ENCODE data around the gene C2orf81.

Gene C2orf81

DNA sequence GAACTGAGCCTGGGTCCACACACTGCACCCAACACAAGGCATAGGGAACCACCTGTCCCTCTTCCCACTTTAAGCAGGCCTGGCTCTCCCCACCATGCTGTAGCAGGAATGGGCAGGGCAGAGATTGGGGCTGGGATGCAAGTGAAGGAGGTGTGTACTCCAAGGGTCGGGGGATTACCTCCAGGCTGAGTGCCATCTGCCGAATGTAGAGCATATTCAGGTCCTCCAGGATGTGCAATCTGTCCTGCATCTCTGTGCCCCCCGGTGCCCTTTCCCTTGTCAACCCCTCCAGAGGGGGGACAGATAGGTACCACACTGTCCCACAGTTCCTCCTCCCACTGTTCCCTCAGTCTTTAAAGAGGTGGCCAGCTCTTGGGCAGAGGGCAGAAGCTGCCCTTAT is 18.0 kb upstream of the C2orf81 start:
- Histone ChIP-seq H3K27ac (no peak overlapping the region), H3K36me3 (ENCODE audit: insufficient read depth, low read length) (no peaks in the 10 kb centered on the region), H3K4me3 (peak overlapping the region; percentile 79), H3K9ac (ENCODE audit: insufficient read length) (peak overlapping the region; percentile 80), H3K9me3 (ENCODE audit: low read depth, low read length) (no peaks in the 10 kb centered on the region)
- TF ChIP-seq FOXP2 (optimal IDR thresholded peaks at IDR 0.05; ENCODE audit: control extremely low read depth, extremely low read length, insufficient read depth): no peak
- TF ChIP-seq POLR2AphosphoS5 (IDR thresholded peaks at IDR 0.05; ENCODE audit: borderline replicate concordance, low read depth, low read length): no peak
- TF ChIP-seq EZH2 (IDR thresholded peaks at IDR 0.05): no peak
- DNase-seq (ENCODE audit: low read depth, low spot score): no peak

DNA sequence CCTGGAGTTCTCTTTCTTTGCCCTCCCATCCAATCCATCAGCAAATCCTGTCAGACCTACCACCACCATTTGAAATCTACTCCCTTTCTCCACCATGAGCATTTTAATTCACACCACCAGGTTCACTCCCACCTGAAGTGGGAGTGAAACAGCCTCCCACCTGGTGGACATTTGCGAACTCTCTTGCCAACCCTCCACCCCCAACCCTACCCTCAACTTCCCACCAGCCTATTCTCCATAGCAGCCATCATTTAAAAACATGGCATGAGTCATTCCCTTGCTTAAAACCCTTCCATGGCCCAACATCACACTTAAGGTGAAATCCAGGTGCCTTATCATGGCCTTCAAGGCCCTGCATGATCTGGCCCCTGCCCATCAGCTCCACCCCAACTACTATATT is 16.8 kb upstream of the C2orf81 start:
- H3K4me3 ChIP-seq: no peak overlapping the region
- no peaks in the 10 kb centered on the region for H3K9me3 ChIP-seq (ENCODE audit: low read depth, low read length)
- H3K9ac ChIP-seq (ENCODE audit: insufficient read length): no peak overlapping the region

DNA sequence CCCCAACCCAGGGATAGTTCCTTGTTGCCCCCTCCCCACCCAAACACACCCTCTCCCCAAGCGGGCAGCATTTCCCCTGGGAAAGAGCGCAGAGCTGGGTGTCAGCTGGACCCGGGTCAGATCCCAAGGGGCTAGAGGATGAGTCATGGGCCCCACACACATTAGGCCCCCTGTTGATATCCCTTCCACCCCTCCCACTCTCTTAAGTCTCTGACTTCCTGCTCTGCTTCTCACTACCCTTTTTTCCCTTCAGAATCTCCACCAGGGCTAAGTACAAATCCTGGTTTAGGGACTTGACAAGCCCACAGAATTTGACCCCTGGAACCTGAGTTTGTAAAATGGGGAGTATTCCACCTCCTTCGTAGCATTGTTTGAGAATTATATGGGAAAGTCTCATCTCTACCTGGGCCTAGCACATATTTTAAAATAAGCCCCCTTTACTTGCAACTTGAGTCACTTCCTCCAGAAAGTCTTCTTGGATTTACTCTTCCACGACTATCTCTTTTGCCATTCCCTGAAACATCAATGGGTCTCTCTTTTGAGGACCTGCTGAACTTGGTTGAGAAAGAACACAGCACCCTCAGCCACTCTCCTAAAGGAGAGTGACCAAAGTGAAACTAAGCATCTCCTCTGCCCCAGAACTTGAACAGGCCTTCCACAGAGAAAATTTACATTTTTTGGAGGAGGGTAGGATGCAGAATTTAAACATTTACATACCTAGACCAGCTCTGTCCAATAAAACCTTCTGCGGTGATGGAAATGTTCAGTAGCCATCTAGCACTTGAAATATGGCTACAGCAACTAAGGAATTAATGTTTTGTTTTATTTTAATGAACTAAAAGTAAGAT is 15.7 kb upstream of the C2orf81 start:
- no peak overlapping the region for H3K27ac ChIP-seq
- no peak for DNase-seq (ENCODE audit: low read depth, low spot score)
- H3K9ac ChIP-seq (ENCODE audit: insufficient read length): no peak overlapping the region
- no peak overlapping the region for H3K4me3 ChIP-seq
- TF ChIP-seq POLR2AphosphoS5 (IDR thresholded peaks at IDR 0.05; ENCODE audit: borderline replicate concordance, low read depth, low read length) (no peak), EZH2 (IDR thresholded peaks at IDR 0.05) (no peak), FOXP2 (optimal IDR thresholded peaks at IDR 0.05; ENCODE audit: control extremely low read depth, extremely low read length, insufficient read depth) (no peak)
- H3K9me3 ChIP-seq (ENCODE audit: low read depth, low read length): no peaks in the 10 kb centered on the region
- no peaks in the 10 kb centered on the region for H3K36me3 ChIP-seq (ENCODE audit: insufficient read depth, low read length)

More for the DNA sequence above, 16.8 kb upstream of the C2orf81 start:
- TF ChIP-seq EZH2 (IDR thresholded peaks at IDR 0.05) (no peak), POLR2AphosphoS5 (IDR thresholded peaks at IDR 0.05; ENCODE audit: borderline replicate concordance, low read depth, low read length) (no peak)
- no peak for DNase-seq (ENCODE audit: low read depth, low spot score)
- Histone ChIP-seq H3K36me3 (ENCODE audit: insufficient read depth, low read length) (no peaks in the 10 kb centered on the region), H3K27ac (no peak overlapping the region)

DNA sequence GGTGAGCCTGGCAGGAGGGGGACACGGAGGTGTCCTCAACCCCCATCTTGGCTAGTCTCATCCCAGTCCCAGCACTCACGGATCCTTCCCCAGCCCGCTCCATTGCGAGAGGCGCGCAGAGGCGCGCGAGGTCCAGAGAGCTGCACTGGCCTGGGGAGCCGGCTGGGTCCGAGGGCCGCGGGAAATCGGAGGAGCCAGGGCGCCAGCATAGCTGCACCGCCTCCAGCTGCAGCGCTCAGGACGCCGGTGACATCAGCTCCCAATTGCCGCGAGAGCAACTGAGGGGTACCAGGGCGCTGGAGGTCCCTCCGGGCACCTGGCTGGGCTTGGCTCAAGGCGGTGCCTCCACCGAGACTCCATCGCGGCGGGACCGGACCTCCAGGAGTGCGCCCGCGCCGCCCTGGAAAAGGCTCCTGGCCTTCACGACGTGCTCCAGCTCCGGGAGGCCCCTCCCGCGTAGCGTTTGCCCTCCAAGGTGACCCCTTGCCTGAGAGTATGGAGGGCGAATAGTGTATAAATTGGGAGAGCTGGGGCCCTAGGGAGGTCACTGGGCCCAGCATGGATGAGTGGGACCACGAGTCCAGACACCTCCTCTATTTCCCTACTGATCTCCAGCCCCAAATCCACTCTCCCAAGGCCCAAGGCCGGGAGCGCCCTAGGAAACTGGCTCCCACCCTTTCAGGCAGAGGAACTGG is 14.8 kb upstream of the C2orf81 start:
- no peak for TF ChIP-seq FOXP2 (optimal IDR thresholded peaks at IDR 0.05; ENCODE audit: control extremely low read depth, extremely low read length, insufficient read depth)
- no peaks in the 10 kb centered on the region for H3K36me3 ChIP-seq (ENCODE audit: insufficient read depth, low read length)
- H3K4me3 ChIP-seq: no peak overlapping the region
- H3K9ac ChIP-seq (ENCODE audit: insufficient read length): no peak overlapping the region
- no peak overlapping the region for H3K27ac ChIP-seq
- no peaks in the 10 kb centered on the region for H3K9me3 ChIP-seq (ENCODE audit: low read depth, low read length)
- DNase-seq (ENCODE audit: low read depth, low spot score): no peak

DNA sequence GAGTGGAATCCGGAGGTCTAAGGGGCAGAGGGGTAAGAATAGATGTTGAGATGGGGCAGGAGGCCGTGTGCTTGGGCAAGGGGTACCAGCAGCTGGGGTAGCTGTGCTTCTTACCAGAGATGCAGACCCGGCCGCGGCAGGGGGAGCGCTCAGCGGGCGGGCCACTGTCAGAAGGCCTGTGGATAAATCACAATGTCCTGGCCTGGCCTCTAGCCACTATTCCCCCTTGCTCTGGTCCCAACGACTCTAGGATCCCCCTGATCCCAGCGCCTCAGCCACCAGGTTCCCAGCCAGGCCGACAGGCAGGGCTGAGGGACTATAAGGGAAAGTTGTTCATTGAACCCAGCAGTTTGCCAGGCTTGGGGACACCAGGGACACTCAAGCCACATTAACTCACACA is 9.1 kb upstream of the C2orf81 start:
- Histone ChIP-seq H3K9me3 (ENCODE audit: low read depth, low read length) (no peaks in the 10 kb centered on the region), H3K36me3 (ENCODE audit: insufficient read depth, low read length) (peaks cover 4% of the 10 kb centered on the region; the same call in 1 of the 2 replicates), H3K9ac (ENCODE audit: insufficient read length) (no peak overlapping the region), H3K27ac (no peak overlapping the region), H3K4me3 (no peak overlapping the region)
- TF ChIP-seq EZH2 (IDR thresholded peaks at IDR 0.05) (no peak), FOXP2 (optimal IDR thresholded peaks at IDR 0.05; ENCODE audit: control extremely low read depth, extremely low read length, insufficient read depth) (no peak), POLR2AphosphoS5 (IDR thresholded peaks at IDR 0.05; ENCODE audit: borderline replicate concordance, low read depth, low read length) (no peak)
- no peak for DNase-seq (ENCODE audit: low read depth, low spot score)

DNA sequence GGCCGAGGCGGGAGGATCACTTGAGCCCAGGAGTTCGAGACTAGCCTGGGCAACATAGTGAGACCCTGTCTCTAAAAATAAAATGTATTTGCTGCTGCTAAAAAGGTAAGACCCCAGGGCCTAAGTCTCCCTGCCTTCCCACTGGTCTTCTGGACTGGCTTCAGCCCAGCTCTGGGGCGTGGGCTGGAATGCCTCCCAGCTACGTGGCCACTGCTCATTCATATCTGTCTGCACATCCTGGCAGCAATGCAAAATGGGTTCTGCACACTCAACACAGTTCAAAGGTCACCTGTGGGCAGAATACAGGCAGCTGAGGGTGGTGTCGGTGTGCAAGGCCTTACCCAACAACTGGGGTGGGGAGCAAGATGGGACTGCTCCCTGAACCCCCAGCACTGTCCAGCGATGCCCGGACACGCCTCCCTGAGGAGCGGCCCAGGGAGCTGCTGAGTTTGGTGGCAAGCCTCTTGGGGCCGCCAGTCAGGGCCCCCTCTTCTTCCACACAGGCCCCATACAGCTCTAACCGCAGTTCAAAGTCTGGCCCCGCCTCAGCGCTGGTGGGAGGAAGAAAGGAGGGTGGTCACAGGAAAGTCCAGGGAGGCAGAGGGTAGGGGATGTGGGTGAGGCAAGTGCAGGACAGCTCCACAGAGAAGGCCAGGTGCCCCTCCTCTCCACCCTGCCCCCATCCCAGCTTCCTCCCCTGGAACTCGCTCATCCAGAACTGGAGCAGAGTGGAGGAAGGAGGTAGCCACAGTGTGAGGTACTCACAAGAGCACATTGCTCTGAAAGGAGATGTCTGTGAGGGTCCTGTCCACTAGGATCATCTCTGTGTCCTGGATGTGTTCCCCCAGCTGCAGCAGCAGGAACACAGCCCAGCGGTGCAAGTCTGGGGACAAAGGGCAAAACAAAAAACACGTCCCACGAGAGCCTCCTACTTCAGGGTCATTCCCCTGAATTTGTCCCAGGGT is 8.3 kb upstream of the C2orf81 start:
- no peak for DNase-seq (ENCODE audit: low read depth, low spot score)
- Histone ChIP-seq H3K9ac (ENCODE audit: insufficient read length) (no peak overlapping the region), H3K4me3 (no peak overlapping the region), H3K9me3 (ENCODE audit: low read depth, low read length) (no peaks in the 10 kb centered on the region), H3K27ac (no peak overlapping the region), H3K36me3 (ENCODE audit: insufficient read depth, low read length) (peaks cover 4% of the 10 kb centered on the region; the same call in 1 of the 2 replicates)
- TF ChIP-seq EZH2 (IDR thresholded peaks at IDR 0.05) (no peak), POLR2AphosphoS5 (IDR thresholded peaks at IDR 0.05; ENCODE audit: borderline replicate concordance, low read depth, low read length) (no peak), FOXP2 (optimal IDR thresholded peaks at IDR 0.05; ENCODE audit: control extremely low read depth, extremely low read length, insufficient read depth) (no peak)

DNA sequence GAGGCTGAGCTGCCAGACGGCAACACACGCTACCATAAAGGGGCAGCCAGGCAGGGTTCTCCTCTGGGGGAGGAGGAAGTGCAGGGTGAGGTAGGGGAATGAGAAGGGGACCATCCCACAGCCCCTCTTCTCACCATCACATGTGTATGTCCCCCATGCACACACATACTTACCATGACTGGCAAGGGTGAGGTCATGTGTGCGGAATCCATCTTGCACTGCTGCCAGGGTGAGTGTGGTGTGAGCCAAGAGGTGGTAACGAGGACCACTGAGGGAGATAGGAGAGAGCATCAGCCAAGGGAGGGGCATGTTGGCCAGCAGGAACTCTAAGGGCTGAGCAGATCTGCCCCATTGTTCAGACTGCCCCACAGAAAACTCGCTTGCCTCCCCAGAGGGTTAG is 7.3 kb upstream of the C2orf81 start:
- TF ChIP-seq POLR2AphosphoS5 (IDR thresholded peaks at IDR 0.05; ENCODE audit: borderline replicate concordance, low read depth, low read length) (no peak), EZH2 (IDR thresholded peaks at IDR 0.05) (no peak), FOXP2 (optimal IDR thresholded peaks at IDR 0.05; ENCODE audit: control extremely low read depth, extremely low read length, insufficient read depth) (no peak)
- H3K9ac ChIP-seq (ENCODE audit: insufficient read length): no peak overlapping the region
- H3K4me3 ChIP-seq: no peak overlapping the region
- no peak for DNase-seq (ENCODE audit: low read depth, low spot score)
- no peak overlapping the region for H3K27ac ChIP-seq
- H3K9me3 ChIP-seq (ENCODE audit: low read depth, low read length): no peaks in the 10 kb centered on the region
- peaks cover 4% of the 10 kb centered on the region; the same call in 1 of the 2 replicates for H3K36me3 ChIP-seq (ENCODE audit: insufficient read depth, low read length)

DNA sequence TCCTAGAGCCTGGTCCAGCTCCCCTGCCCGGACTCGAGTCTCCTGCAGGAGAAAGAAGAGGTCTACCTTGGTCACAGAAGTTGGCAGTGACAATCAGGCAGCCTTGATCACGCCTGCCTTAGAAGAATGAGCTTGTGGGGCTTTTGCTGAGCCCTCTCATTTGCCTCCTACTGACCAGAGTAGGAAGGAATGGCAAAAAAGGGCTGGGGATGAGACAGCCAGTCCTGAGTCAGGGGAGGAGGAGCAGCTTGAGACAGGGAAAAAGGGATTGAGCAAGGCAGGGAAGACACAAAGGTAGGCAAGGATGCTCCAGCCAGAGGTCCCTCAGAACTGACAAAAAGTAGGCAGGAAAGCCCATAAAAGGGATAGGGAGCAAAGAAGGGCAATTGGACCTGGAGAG is 6.1 kb upstream of the C2orf81 start:
- H3K27ac ChIP-seq: no peak overlapping the region
- TF ChIP-seq FOXP2 (optimal IDR thresholded peaks at IDR 0.05; ENCODE audit: control extremely low read depth, extremely low read length, insufficient read depth): no peak
- no peak for TF ChIP-seq POLR2AphosphoS5 (IDR thresholded peaks at IDR 0.05; ENCODE audit: borderline replicate concordance, low read depth, low read length)
- no peak for TF ChIP-seq EZH2 (IDR thresholded peaks at IDR 0.05)
- peaks cover 4% of the 10 kb centered on the region; the same call in 1 of the 2 replicates for H3K36me3 ChIP-seq (ENCODE audit: insufficient read depth, low read length)
- no peak overlapping the region for H3K9ac ChIP-seq (ENCODE audit: insufficient read length)
- H3K4me3 ChIP-seq: no peak overlapping the region
- no peak for DNase-seq (ENCODE audit: low read depth, low spot score)
- H3K9me3 ChIP-seq (ENCODE audit: low read depth, low read length): no peaks in the 10 kb centered on the region
